ENCODE results near the gene SASH3. TPM values are rescaled to one million over a fixed set of nuclear protein-coding genes. Genes with fewer than 3 reads are reported as not detected.

Gene SASH3
- total and polyA plus RNA-seq, 2 donors (not counting 1 experiment from before 2014, with no cell fraction given), result not detected

DNA sequence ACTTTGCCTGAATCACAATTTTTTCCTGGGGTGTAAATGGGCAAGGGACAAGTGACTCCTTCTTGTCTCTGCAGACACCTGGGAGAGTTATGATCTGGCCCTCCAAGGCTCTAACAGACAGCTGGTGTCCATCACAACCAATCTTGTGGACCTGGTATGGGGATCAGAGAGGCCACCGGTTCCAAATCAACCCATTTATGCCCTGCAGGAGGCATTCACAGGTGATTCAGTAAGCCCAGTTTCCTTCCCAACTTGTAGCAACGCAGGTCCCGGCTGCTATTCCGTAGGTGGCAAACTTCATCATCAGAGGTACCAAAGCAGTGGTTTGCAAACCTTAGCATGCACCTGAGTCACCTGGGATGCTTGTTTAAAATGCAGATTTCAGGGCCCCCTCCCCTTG is 32.2 kb upstream of the SASH3 start:
- Histone ChIP-seq H3K27ac (ENCODE audit: insufficient read depth, low read length) (no peak overlapping the region), H3K4me1 (ENCODE audit: control insufficient read depth, extremely low read depth, insufficient read depth, low read length) (no peaks in the 10 kb centered on the region), H3K27me3 (ENCODE audit: control insufficient read depth, insufficient read depth, low read length) (no peaks in the 10 kb centered on the region), H3K36me3 (ENCODE audit: control insufficient read depth, insufficient read depth, low read length) (no peaks in the 10 kb centered on the region), H3K4me2 (ENCODE audit: extremely low read depth, insufficient read depth, low read length) (no peak overlapping the region), H4K20me1 (ENCODE audit: control insufficient read depth, extremely low read depth, insufficient read depth, low read length) (no peaks in the 10 kb centered on the region), H2AFZ (ENCODE audit: low read length) (no peak overlapping the region), H3K79me2 (ENCODE audit: control insufficient read depth, insufficient read depth, low read length) (no peaks in the 10 kb centered on the region), H3K9me3 (ENCODE audit: control insufficient read depth, insufficient read depth, low read depth, low read length) (no peaks in the 10 kb centered on the region), H3K9ac (ENCODE audit: insufficient read depth, low read length) (no peak overlapping the region), H3K4me3 (replicated peaks in 1 of 4; ENCODE audit: control extremely low read depth in 1 of 4, insufficient read depth in 1 of 4, low read depth in 3 of 4, low read length in 4 of 4) (no peak overlapping the region)
- no peak for TF ChIP-seq EZH2 (IDR thresholded peaks at IDR 0.05; ENCODE audit: low read length, missing control alignments)
- TF ChIP-seq, protein P1, sequence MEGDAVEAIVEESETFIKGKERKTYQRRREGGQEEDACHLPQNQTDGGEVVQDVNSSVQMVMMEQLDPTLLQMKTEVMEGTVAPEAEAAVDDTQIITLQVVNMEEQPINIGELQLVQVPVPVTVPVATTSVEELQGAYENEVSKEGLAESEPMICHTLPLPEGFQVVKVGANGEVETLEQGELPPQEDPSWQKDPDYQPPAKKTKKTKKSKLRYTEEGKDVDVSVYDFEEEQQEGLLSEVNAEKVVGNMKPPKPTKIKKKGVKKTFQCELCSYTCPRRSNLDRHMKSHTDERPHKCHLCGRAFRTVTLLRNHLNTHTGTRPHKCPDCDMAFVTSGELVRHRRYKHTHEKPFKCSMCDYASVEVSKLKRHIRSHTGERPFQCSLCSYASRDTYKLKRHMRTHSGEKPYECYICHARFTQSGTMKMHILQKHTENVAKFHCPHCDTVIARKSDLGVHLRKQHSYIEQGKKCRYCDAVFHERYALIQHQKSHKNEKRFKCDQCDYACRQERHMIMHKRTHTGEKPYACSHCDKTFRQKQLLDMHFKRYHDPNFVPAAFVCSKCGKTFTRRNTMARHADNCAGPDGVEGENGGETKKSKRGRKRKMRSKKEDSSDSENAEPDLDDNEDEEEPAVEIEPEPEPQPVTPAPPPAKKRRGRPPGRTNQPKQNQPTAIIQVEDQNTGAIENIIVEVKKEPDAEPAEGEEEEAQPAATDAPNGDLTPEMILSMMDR (conservative IDR thresholded peaks at IDR 0.05 in 1 of 2, IDR thresholded peaks at IDR 0.05 in 1 of 2; ENCODE audit: low read depth in 1 of 2, low read length in 2 of 2), result no peak
- DNase-seq (ENCODE audit: low read depth in 2 of 2), result no peak

DNA sequence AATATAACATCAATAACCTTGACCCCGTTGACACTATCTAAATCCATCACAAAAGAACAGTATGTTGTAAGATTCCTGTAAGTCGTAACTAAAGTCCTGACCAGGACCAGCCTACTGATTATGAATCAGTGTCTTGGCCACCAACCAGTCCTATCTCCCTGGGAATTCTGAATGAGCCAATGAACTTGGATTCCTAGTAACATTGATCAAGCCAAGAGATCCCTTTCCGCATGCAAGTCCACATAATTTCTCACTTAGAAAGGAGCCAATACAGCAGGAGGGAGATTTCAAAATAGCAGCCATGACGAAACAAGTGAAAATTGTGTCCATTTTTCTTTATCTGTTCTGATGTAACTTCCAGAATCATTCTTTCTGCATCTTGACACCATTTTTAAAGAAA is 31.4 kb upstream of the SASH3 start:
- H3K27me3 ChIP-seq (ENCODE audit: control insufficient read depth, insufficient read depth, low read length), result no peaks in the 10 kb centered on the region
- H3K27ac ChIP-seq (ENCODE audit: insufficient read depth, low read length), result no peak overlapping the region
- H4K20me1 ChIP-seq (ENCODE audit: control insufficient read depth, extremely low read depth, insufficient read depth, low read length), result no peaks in the 10 kb centered on the region
- no peak overlapping the region for H2AFZ ChIP-seq (ENCODE audit: low read length)
- H3K9me3 ChIP-seq (ENCODE audit: control insufficient read depth, insufficient read depth, low read depth, low read length), result no peaks in the 10 kb centered on the region
- no peak overlapping the region for H3K4me2 ChIP-seq (ENCODE audit: extremely low read depth, insufficient read depth, low read length)
- no peak overlapping the region for H3K4me3 ChIP-seq (replicated peaks in 1 of 4; ENCODE audit: control extremely low read depth in 1 of 4, insufficient read depth in 1 of 4, low read depth in 3 of 4, low read length in 4 of 4)
- no peaks in the 10 kb centered on the region for H3K36me3 ChIP-seq (ENCODE audit: control insufficient read depth, insufficient read depth, low read length)
- H3K4me1 ChIP-seq (ENCODE audit: control insufficient read depth, extremely low read depth, insufficient read depth, low read length), result no peaks in the 10 kb centered on the region
- no peak for TF ChIP-seq EZH2 (IDR thresholded peaks at IDR 0.05; ENCODE audit: low read length, missing control alignments)
- TF ChIP-seq, protein P1 (conservative IDR thresholded peaks at IDR 0.05 in 1 of 2, IDR thresholded peaks at IDR 0.05 in 1 of 2; ENCODE audit: low read depth in 1 of 2, low read length in 2 of 2), result no peak
- no peak overlapping the region for H3K9ac ChIP-seq (ENCODE audit: insufficient read depth, low read length)
- no peaks in the 10 kb centered on the region for H3K79me2 ChIP-seq (ENCODE audit: control insufficient read depth, insufficient read depth, low read length)
- DNase-seq (ENCODE audit: low read depth in 2 of 2), result peak; percentile 86 to 96

DNA sequence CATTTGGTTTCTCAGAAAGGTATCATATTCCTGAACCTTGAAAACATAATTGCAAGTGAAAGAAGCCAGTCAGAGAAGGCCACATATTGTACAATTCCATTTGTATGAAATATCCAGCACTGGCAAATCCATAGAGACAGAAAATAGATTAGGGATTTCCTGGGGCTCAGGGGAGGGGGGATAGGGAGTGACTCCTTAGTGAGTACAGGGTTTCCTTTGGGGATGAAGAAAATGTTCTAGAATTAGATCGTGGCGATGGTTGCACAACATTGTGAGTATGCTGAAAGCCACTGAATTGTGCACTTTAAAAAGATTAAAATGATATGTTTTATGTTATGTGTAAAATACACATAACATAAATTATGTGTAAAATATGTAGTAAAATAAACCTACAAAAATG is 30.7 kb upstream of the SASH3 start:
- peak in 1 of 2 donors; percentile 65 for DNase-seq (ENCODE audit: low read depth in 2 of 2)
- Histone ChIP-seq H2AFZ (ENCODE audit: low read length) (no peak overlapping the region), H4K20me1 (ENCODE audit: control insufficient read depth, extremely low read depth, insufficient read depth, low read length) (no peaks in the 10 kb centered on the region), H3K36me3 (ENCODE audit: control insufficient read depth, insufficient read depth, low read length) (no peaks in the 10 kb centered on the region), H3K4me2 (ENCODE audit: extremely low read depth, insufficient read depth, low read length) (no peak overlapping the region), H3K9ac (ENCODE audit: insufficient read depth, low read length) (no peak overlapping the region), H3K9me3 (ENCODE audit: control insufficient read depth, insufficient read depth, low read depth, low read length) (no peaks in the 10 kb centered on the region), H3K4me3 (replicated peaks in 1 of 4; ENCODE audit: control extremely low read depth in 1 of 4, insufficient read depth in 1 of 4, low read depth in 3 of 4, low read length in 4 of 4) (no peak overlapping the region), H3K79me2 (ENCODE audit: control insufficient read depth, insufficient read depth, low read length) (no peaks in the 10 kb centered on the region), H3K4me1 (ENCODE audit: control insufficient read depth, extremely low read depth, insufficient read depth, low read length) (no peaks in the 10 kb centered on the region), H3K27ac (ENCODE audit: insufficient read depth, low read length) (no peak overlapping the region), H3K27me3 (ENCODE audit: control insufficient read depth, insufficient read depth, low read length) (no peaks in the 10 kb centered on the region)
- TF ChIP-seq, protein P1 (conservative IDR thresholded peaks at IDR 0.05 in 1 of 2, IDR thresholded peaks at IDR 0.05 in 1 of 2; ENCODE audit: low read depth in 1 of 2, low read length in 2 of 2), result no peak

Data from fibroblast of lung (primary cell).